Transverse colon (tissue), 4 donors: ENCODE data around the gene WDR87. TPM values are rescaled to one million over a fixed set of nuclear protein-coding genes. Genes with fewer than 3 reads are reported as not detected.

Experiments used
- DNase-seq: peaks from one replicate; pipeline ENCODE4 v3.0.0-alpha.2; 2019
- H3K27ac ChIP-seq, 4 donors: fragments of 200-600 bp; sonication (generic); 2 replicates each; pipeline ENCODE4 v1.5.1; 2016 to 2018; ENCODE audit warnings: inconsistent platforms in 4 of 4
- H3K27me3 ChIP-seq: fragments of 200-600 bp; sonication (generic); 2 replicates; pipeline ENCODE4 v1.5.1; 2017; ENCODE audit warnings: inconsistent platforms
- H3K36me3 ChIP-seq, 4 donors: fragments of 200-600 bp; sonication (generic); 2 replicates each; pipeline ENCODE4 v1.5.1; 2017 to 2019; ENCODE audit warnings: inconsistent platforms in 4 of 4
- H3K4me1 ChIP-seq, 4 donors: fragments of 200-600 bp; sonication (generic); 2 replicates each; pipeline ENCODE4 v1.5.1; 2017 to 2020; ENCODE audit warnings: inconsistent platforms in 4 of 4
- H3K4me3 ChIP-seq, 4 donors: fragments of 200-600 bp; sonication (generic); 1 replicate in 1 of 4; 2 replicates in 3 of 4; pipeline versions ENCODE4 v1.5.1 to v1.6.1; 2017 to 2019; ENCODE audit warnings: inconsistent platforms in 4 of 4
- H3K9me3 ChIP-seq, 2 donors: fragments of 200-600 bp; sonication (generic); 2 replicates each; pipeline ENCODE4 v1.5.1; 2017 to 2019; ENCODE audit warnings: inconsistent platforms in 2 of 2
- EP300 ChIP-seq: sonication (generic); formaldehyde crosslinking; IDR thresholded peaks from one replicate; pipeline ENCODE4 v1.6.1; 2017; ENCODE audit warnings: antibody characterized with exemption, low read depth
- POLR2A ChIP-seq: fragments of 450-650 bp; IDR thresholded peaks from one replicate; pipeline ENCODE4 v1.6.1; 2016; ENCODE audit warnings: antibody characterized with exemption, mild to moderate bottlenecking, moderate library complexity
- POLR2AphosphoS5 ChIP-seq, 3 donors: sonication (generic); formaldehyde crosslinking; IDR thresholded peaks; one replicate each; pipeline ENCODE4 v1.6.1; 2016; ENCODE audit warnings: antibody characterized with exemption in 3 of 3
- WGBS, 2 donors: methylation state at CpG; one replicate each; pipeline ENCODE4 v1.1.5; 2018; ENCODE audit warnings: low coverage in 1 of 2; 5-methylcytosine and 5-hydroxymethylcytosine counted together
- in situ Hi-C, 4 donors: fragments of 200-750 bp; cut with MboI; loops; one replicate each; pipeline versions ENCODE4 v1.15.0 to v1.15.1; 2017; ENCODE audit warnings: low sequenced_read_pairs in 3 of 4, low pct_ligation_motif_present in 1 of 4, low pct_unique_long_range_greater_than_20kb in 1 of 4
- intact Hi-C: fragments of 100-400 bp; cut with DNase I; formaldehyde crosslinking; loops from one replicate; pipeline ENCODE4 v1.15.1; 2023; ENCODE audit warnings: low total_unique reads
- total RNA-seq, 4 donors: library from RNA; depleted of rRNA; stranded (reverse); fragments of >200 nt; gene quantifications; one replicate each; pipeline ENCODE4 v1.1.0, GENCODE V29; 2016
- TF ChIP-seq, protein P1 (sequence below), 5 experiments: fragments of 200-600 bp in 3 of 5; fragments of 450-650 bp in 2 of 5; sonication (generic) in 3 of 5; IDR thresholded peaks; 1 replicate in 2 of 5; 2 replicates in 3 of 5; pipeline ENCODE4 v1.5.1; 2016 to 2017; ENCODE audit warnings: antibody characterized with exemption in 5 of 5, inconsistent platforms in 3 of 5, mild to moderate bottlenecking in 2 of 5, moderate library complexity in 1 of 5

Gene WDR87
- not detected for total RNA-seq

- intact Hi-C loops: no loop called here
- H3K9me3 ChIP-seq: no peaks in the 10 kb centered on the region
- in situ Hi-C loops: loop anchor here in 3 of 4 donors (10.0 to 25.0 kb wide), 3 partner anchors 181 to 431 kb away; partner anchors contain the start of gene CATSPERG (in 3 of the 3)
Measured at GRCh38 chr19:37905946-37906868, at the start of gene WDR87. Gene WDR87 (minus strand): TSS chr19:37906594. CDS start chr19:37898239, 8,355 bp downstream.

DNA sequence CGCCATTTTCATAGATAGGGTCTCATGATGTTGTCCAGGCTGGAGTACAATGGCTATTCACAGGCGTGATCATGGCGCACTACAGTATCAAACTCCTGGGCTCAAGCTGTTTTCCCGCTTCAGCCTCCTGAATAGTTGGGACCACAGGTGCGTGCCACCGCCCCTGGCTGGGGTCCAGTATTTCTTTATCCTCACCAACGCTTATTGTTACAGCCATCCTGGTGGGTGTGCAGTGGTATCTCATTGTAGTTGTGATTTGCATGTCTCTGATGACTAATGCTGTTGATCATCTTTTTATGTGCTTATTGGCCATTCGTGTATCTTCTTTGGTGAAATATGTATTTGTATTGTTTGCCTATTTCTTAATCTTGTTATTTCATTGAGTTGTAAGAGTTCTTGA is 49.6 kb upstream of the WDR87 start:
- Histone ChIP-seq H3K9me3 (peaks cover 0 to 6% of the 10 kb centered on the region in 2 donors), H3K27me3 (no peaks in the 10 kb centered on the region), H3K36me3 (no peaks in the 10 kb centered on the region), H3K4me3 (no peak overlapping the region), H3K4me1 (peaks cover 5 to 55% (median 13%) of the 10 kb centered on the region in 4 donors), H3K27ac (no peak overlapping the region)
- TF ChIP-seq EP300 (no peak), POLR2AphosphoS5 (IDR thresholded peaks at IDR 0.05) (no peak), POLR2A (no peak)
- TF ChIP-seq, protein P1, sequence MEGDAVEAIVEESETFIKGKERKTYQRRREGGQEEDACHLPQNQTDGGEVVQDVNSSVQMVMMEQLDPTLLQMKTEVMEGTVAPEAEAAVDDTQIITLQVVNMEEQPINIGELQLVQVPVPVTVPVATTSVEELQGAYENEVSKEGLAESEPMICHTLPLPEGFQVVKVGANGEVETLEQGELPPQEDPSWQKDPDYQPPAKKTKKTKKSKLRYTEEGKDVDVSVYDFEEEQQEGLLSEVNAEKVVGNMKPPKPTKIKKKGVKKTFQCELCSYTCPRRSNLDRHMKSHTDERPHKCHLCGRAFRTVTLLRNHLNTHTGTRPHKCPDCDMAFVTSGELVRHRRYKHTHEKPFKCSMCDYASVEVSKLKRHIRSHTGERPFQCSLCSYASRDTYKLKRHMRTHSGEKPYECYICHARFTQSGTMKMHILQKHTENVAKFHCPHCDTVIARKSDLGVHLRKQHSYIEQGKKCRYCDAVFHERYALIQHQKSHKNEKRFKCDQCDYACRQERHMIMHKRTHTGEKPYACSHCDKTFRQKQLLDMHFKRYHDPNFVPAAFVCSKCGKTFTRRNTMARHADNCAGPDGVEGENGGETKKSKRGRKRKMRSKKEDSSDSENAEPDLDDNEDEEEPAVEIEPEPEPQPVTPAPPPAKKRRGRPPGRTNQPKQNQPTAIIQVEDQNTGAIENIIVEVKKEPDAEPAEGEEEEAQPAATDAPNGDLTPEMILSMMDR (IDR thresholded peaks at IDR 0.05): no peak
- intact Hi-C loops (no loop called here), in situ Hi-C loops (no loop called here)
- DNase-seq: no peak
- WGBS, 2 donors: 92 to 100% methylated on average over 3 to 8 of the region's 8 CpGs

More at GRCh38 chr19:37905946-37906868, at the start of gene WDR87:
- Histone ChIP-seq H3K27me3 (no peaks in the 10 kb centered on the region), H3K36me3 (no peaks in the 10 kb centered on the region), H3K4me1 (peaks cover 4 to 18% (median 13%) of the 10 kb centered on the region in 4 donors), H3K4me3 (peak within 1 kb of the TSS; percentile 88 to 98 (median 96)), H3K27ac (peak within 1 kb of the TSS; percentile 78 to 87 (median 85))
- TF ChIP-seq POLR2A (no peak), POLR2AphosphoS5 (IDR thresholded peaks at IDR 0.05) (no peak), EP300 (no peak)
- TF ChIP-seq, protein P1 (IDR thresholded peaks at IDR 0.05): no peak
- peak; percentile 55 for DNase-seq
- WGBS, 2 donors: 9% methylated on average over 54 of the region's 63 CpGs; no CpG with 5 or more reads in 1 of the 2 donors

- WGBS, 2 donors: 55 to 56% methylated on average over 5 to 10 of the region's 10 CpGs
- TF ChIP-seq POLR2AphosphoS5 (IDR thresholded peaks at IDR 0.05) (no peak), EP300 (no peak), POLR2A (no peak)
- TF ChIP-seq, protein P1 (IDR thresholded peaks at IDR 0.05): no peak
- Histone ChIP-seq H3K4me3 (no peak overlapping the region), H3K27me3 (no peaks in the 10 kb centered on the region), H3K36me3 (no peaks in the 10 kb centered on the region), H3K9me3 (peaks cover 0 to 6% of the 10 kb centered on the region in 2 donors), H3K4me1 (peaks cover 5 to 52% (median 15%) of the 10 kb centered on the region in 4 donors), H3K27ac (peak overlapping the region; percentile 64 to 77 (median 75))
- peak; percentile 47 for DNase-seq
- intact Hi-C loops (no loop called here), in situ Hi-C loops (no loop called here)
Measured at GRCh38 chr19:37954421-37954874, 48.1 kb upstream of the WDR87 start.

- no peak overlapping the region for H3K4me3 ChIP-seq
- TF ChIP-seq EP300 (no peak), POLR2AphosphoS5 (IDR thresholded peaks at IDR 0.05) (no peak), POLR2A (no peak)
- TF ChIP-seq, protein P1 (IDR thresholded peaks at IDR 0.05): no peak
- no peaks in the 10 kb centered on the region for H3K36me3 ChIP-seq
- DNase-seq: no peak
- peaks cover 5 to 49% (median 15%) of the 10 kb centered on the region in 4 donors for H3K4me1 ChIP-seq
- in situ Hi-C loops (no loop called here), intact Hi-C loops (no loop called here)
- peak overlapping the region; percentile 64 to 77 (median 75) for H3K27ac ChIP-seq
- 24 to 63% methylated on average over 1 of the region's 1 CpG for WGBS, 2 donors
- no peaks in the 10 kb centered on the region for H3K27me3 ChIP-seq
- H3K9me3 ChIP-seq: peaks cover 0 to 6% of the 10 kb centered on the region in 2 donors
Measured at GRCh38 chr19:37953918-37954303, 47.5 kb upstream of the WDR87 start.
